HG03460 (cell line): ENCODE data around the gene OTUB1.
"Not testable (repeated sequence)": the region's sequence is repeated elsewhere in the genome, so short reads cannot be mapped to it uniquely, and the experiment has no call there.

Experiments used
- ATAC-seq: cut with Tn5 transposase; IDR thresholded peaks from one replicate; pipeline ENCODE4 v1.9.1; 2021; ENCODE audit not compliant: unreplicated experiment

The OTUB1 gene, protein sequence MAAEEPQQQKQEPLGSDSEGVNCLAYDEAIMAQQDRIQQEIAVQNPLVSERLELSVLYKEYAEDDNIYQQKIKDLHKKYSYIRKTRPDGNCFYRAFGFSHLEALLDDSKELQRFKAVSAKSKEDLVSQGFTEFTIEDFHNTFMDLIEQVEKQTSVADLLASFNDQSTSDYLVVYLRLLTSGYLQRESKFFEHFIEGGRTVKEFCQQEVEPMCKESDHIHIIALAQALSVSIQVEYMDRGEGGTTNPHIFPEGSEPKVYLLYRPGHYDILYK

DNA sequence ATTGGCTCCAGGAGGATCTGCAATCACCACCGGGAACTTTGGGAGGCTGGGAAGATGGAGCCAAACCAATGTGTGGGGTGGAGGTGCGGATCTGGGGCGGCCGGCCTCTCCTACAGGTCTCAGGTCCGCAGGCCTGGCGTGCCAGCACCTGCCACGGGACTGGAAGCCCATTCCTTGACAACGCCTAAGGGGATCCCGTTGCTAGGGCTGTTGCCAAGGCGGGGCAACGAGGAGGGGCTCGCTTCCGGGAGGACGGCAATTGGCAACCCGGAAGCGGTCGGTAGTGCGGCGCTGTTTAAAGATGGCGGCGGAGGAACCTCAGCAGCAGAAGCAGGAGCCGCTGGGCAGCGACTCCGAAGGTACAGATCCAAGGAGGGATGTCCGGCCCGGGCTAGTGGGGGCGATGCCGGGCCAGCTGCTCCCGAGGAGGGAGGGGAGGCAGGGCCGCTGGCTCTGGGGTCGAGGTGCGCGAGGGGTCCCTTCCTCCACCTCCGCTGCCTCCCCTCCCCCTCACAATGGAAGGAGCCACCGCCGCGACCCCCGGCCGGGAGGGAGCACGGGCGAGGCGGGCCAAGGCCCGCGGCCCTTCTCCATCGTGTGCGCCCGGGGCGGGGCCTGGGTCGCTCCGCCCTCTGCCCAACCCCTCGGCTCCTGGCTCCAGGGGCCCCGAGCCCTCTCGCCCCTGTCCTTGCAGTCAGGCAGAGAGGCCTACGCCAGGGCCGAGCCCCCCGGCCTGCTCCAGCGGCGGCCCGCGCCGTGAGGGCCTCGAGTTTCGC is at the start of gene OTUB1:
TSS of gene OTUB1 (plus strand) at position 283 of the 776 bp plus-strand sequence. CDS start at position 302, 19 bp downstream.
- peak; percentile 90 for ATAC-seq

DNA sequence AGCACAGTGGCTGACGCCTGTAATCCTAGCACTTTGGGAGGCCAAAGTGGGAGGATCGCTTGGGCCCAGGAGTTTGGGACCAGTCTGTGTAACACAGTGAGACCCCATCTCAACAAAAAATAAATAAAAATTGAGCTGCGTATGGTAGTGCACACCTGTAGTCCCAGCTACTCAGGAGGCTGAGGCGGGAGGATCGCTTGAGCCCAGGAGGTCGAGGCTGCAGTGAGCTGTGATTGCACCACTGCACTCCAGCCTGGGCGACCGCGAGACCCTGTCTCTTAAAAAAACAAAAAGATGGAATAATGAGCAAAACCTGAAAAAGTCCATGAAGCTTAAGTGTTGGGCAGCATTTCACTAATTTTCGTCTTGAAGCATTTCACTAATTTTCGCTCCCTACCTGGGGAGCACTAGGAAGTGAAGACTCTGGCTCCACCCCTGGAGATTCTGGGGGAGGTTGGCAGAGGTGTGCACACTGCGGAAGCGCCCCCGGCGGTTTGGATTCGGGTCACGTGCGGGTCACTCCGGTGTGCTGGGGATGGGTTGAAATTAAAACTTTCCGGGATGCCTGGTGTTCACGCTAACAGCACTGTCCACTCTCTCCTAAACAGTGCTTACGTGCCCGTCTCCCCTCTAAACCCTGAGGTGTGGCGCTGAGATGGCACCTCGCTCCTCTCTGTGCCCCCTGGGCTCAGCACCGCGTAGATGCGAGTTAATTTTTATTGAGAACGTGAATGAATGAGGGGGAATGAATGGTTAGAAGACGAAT is 48.3 kb upstream of the OTUB1 start:
- peak; percentile 9 for ATAC-seq

- peak; percentile 89 for ATAC-seq
These were observed 47.5 kb upstream of the OTUB1 start, which contains the start of gene NAA40 for GRCh38 chr11:63938479-63939396. TSS of gene NAA40 (plus strand) at chr11:63939002. CDS start at chr11:63939097, 95 bp downstream.

DNA sequence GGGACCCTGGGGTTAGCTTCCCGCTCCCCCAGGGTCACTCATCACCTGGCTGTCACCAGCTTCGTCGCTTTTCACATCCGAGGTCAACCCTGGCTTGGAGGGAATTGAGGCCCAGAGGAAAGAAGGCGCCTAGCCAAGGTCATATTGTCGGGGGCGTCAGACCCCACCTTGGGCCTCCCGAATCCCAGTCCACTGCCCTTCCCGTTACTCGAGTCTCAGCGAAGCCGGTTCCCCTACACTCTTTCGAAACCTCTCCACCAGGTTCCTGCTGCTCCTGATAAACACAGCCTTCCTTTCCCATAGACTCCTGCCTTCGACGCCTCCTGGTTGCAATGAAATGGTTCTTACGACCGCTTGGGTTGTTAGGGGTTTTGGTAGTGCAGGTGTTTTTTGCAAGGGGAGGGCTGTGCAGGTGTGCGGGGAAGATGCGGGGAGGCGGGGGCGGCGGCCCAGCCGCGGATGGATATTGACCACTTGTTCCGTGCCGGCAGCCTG is 46.8 kb upstream of the OTUB1 start:
- no peak for ATAC-seq

GRCh38 chr11:63940786-63941185 is 45.5 kb upstream of the OTUB1 start:
- ATAC-seq: no peak

DNA sequence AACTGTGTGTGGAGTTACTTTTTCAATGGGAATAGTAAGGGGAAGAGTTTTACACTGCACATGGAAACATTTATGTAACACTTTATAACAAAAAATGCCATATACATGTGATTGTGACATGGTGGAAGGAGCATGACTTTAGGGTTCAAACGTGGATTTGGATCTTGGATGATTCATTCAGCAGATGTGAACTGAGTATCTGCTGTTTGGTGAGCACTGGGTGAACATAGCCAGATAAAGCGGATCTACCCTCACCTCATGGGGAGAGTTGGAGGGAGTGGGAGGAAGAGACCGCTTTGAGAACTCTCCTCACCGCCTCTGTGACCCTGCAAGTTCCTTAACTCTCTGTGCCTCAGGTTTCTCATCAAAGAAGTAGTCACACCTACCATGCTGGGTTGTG is 44.3 kb upstream of the OTUB1 start:
- ATAC-seq: no peak

DNA sequence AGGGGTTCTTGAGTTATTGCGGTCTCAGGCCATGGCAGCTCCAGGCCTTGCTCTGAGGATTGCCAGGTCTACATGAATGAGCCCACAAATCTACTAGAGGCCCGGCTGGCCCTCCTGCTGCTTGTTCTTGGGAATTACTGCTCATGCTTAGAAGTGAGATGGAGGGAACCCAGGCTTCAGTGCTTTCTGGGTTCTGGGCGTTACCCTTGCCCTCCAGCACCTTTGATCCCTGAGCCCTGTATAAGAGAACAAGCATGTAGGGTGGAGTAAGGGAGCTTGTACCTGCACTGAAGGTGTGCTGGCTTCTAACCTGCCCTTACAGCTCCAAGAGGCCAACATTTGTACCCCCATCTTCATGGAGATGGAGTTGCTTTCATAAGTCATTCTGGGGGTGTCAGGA is 43.4 kb upstream of the OTUB1 start:
- no peak for ATAC-seq

- ATAC-seq: no peak
These were observed 41.3 kb upstream of the OTUB1 start for GRCh38 chr11:63944987-63945386.

GRCh38 chr11:63945477-63946163 is 40.6 kb upstream of the OTUB1 start:
- ATAC-seq: no peak

- ATAC-seq: no peak
These were observed 34.3 kb upstream of the OTUB1 start for GRCh38 chr11:63951779-63952536.

DNA sequence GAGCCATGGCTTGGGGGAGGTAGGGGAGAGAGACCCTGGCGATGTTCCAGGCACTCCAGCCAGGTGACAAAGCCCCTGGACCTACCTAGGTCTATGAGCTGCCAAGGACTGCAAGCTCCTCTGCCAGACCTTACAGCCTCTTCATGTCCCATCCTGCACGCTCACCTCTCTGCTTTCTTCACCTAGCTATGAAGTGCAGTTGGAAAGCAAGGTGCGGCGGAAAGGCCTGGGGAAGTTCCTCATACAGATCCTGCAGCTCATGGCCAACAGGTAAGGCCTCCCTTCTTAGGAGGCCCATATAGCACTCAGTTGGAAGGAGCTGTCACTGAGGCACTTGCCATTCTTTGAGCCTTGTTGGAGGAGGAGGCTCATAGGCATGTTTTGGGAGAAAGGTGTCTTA is 33.7 kb upstream of the OTUB1 start:
- ATAC-seq: no peak

- ATAC-seq: no peak
These were observed 28.2 kb upstream of the OTUB1 start for GRCh38 chr11:63958008-63958407.

GRCh38 chr11:63961608-63962412 is 24.4 kb upstream of the OTUB1 start:
- ATAC-seq: no peak

DNA sequence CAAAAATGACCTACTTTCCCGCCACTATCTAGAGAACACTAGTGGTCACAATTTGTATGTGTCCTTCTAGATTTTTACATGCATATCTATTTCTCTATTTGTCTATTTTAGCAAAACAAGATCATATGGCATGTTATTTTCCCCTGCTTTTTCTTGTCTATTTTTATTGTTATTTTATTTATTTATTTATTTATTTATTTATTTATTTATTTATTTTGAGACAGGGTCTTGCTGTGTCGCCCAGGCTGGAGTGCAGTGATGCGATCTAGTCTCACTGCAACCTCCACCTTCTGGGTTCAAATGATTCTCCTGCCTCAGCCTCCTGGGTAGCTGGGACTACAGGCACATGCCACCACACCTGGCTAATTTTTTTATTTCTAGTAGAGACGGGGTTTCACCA is 22.3 kb upstream of the OTUB1 start:
- not testable (repeated sequence) for ATAC-seq

DNA sequence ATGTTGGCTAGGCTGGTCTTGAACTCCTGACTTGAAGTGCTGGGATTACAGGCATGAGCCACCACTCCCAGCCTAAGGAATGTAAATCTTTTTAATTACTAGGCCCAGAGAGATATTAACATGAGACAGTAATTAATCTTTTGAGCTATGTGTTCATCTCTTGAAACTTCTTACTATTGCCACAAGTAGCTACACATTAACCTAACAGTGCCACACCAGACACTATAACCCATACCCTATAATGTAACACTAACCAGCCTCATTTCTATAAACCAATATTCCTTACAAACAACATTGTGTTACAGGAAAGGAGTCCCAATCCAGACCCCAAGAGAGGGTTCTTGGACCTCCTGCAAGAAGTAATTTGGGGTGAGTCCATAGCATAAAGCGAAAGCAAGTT is 19.8 kb upstream of the OTUB1 start:
- ATAC-seq: no peak

- no peak for ATAC-seq
These were observed 16.8 kb upstream of the OTUB1 start for GRCh38 chr11:63969461-63969860.

DNA sequence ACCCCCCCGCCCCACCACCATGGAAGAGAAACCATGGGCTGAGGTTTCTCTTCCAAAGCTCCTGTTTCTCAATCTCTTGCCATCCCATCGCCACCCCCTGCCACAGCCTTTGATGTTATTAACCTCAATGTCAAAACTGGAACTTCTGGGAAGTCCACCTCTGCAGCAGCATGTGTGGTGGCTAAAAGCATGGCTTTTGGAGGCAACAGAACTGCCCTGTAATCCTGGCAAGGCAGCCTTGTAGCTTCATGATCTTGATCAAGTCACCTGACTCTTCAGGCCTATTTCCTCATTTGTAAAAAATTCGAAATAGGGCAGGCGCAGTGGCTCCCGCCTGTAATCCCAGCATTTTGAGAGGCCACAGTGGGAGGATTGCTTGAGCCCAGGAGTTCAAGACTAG is 15.3 kb upstream of the OTUB1 start:
- no peak for ATAC-seq

DNA sequence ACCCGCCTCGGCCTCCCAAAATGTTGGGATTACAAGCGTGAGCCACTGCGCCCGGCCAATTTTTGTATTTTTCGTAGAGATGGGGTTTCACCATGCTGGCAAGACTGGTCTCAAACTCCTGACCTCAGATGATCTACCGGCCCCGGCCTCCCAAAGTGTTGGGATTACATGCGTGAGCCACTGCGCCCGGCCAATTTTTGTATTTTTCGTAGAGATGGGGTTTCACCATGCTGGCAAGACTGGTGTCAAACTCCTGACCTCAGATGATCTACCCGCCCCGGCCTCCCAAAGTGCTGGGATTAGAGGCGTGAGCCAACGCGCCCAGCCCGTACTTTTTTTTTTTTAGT is 12.4 kb upstream of the OTUB1 start:
- ATAC-seq: not testable (repeated sequence)
